ENCODE measurements around the gene IGFBP6. TPM values are rescaled to one million over a fixed set of nuclear protein-coding genes. Genes with fewer than 3 reads are reported as not detected.

Gene IGFBP6
- total RNA-seq = 202 and 245 TPM in 2 replicates

GRCh38 chr12:53097564-53098353, at the start of gene IGFBP6:
TSS of gene IGFBP6 (plus strand) at chr12:53097667. CDS start at chr12:53097718, 51 bp downstream.

GRCh38 chr12:53049571-53050318, 47.7 kb upstream of the IGFBP6 start, which contains the start of gene TNS2:
TSS of gene TNS2 (plus strand) at chr12:53050065. CDS start at chr12:53050186, 121 bp downstream.

GRCh38 chr12:53079226-53080117, 18.0 kb upstream of the IGFBP6 start, which contains the start of gene SPRYD3:
TSS of gene SPRYD3 (minus strand) at chr12:53079390. CDS start at chr12:53079333, 57 bp downstream.

GRCh38 chr12:53102883-53103807, 5.7 kb downstream of the IGFBP6 start, which contains the start of gene SOAT2:
TSS of gene SOAT2 (plus strand) at chr12:53103486. CDS start at chr12:53103578, 92 bp downstream.

Other genes with a start within 250 kb of the IGFBP6 start
- gene KRT78, start 248.7 kb upstream of the IGFBP6 start, total RNA-seq = not detected in 2 replicates
- gene KRT8, start 192.6 kb upstream of the IGFBP6 start, total RNA-seq = 226 and 547 TPM in 2 replicates
- gene KRT18, start 148.5 kb upstream of the IGFBP6 start, total RNA-seq = 325 and 738 TPM in 2 replicates
- gene EIF4B, start 91.2 kb upstream of the IGFBP6 start, total RNA-seq = 1,104 and 1,171 TPM in 2 replicates
- 6.9 and 7.4 TPM in 2 replicates for gene TNS2, start 47.6 kb upstream of the IGFBP6 start, total RNA-seq
- gene SPRYD3, start 18.3 kb upstream of the IGFBP6 start, total RNA-seq = 24.9 and 25.1 TPM in 2 replicates
- not detected in 2 replicates for gene SOAT2, start 5.8 kb downstream of the IGFBP6 start, total RNA-seq
- 11.6 and 14.8 TPM in 2 replicates for gene ZNF740, start 83.1 kb downstream of the IGFBP6 start, total RNA-seq
- 8.3 and 14.5 TPM in 2 replicates for gene CSAD, start 83.3 kb downstream of the IGFBP6 start, total RNA-seq
- 0.30 and 0.42 TPM in 2 replicates for gene ITGB7, start 109.6 kb downstream of the IGFBP6 start, total RNA-seq
- gene RARG, start 134.5 kb downstream of the IGFBP6 start, total RNA-seq = 17.8 and 33.3 TPM in 2 replicates
- 0.59 and 5.3 TPM in 2 replicates for gene ESPL1, start 170.6 kb downstream of the IGFBP6 start, total RNA-seq
- gene PFDN5, start 197.9 kb downstream of the IGFBP6 start, total RNA-seq = 189 and 681 TPM in 2 replicates
- 27.6 and 31.7 TPM in 2 replicates for gene MYG1, start 202.0 kb downstream of the IGFBP6 start, total RNA-seq
- gene AAAS, start 223.9 kb downstream of the IGFBP6 start, total RNA-seq = 39.8 and 43.9 TPM in 2 replicates
- gene SP7, start 238.7 kb downstream of the IGFBP6 start, total RNA-seq = not detected in 2 replicates

Measured in smooth muscle cell of the umbilical artery (primary cell).